Cerebellar nuclear complex (tissue), 1 donor: ENCODE measurements around the gene FIGLA.
"Not testable (repeated sequence)": the region's sequence is repeated elsewhere in the genome, so short reads cannot be mapped to it uniquely, and the experiment has no call there.

Experiments used
- DNase-seq, 2 experiments: peaks; one replicate each; lab custom pipeline; 2025; lab: John Stamatoyannopoulos, UW

Gene FIGLA

DNA sequence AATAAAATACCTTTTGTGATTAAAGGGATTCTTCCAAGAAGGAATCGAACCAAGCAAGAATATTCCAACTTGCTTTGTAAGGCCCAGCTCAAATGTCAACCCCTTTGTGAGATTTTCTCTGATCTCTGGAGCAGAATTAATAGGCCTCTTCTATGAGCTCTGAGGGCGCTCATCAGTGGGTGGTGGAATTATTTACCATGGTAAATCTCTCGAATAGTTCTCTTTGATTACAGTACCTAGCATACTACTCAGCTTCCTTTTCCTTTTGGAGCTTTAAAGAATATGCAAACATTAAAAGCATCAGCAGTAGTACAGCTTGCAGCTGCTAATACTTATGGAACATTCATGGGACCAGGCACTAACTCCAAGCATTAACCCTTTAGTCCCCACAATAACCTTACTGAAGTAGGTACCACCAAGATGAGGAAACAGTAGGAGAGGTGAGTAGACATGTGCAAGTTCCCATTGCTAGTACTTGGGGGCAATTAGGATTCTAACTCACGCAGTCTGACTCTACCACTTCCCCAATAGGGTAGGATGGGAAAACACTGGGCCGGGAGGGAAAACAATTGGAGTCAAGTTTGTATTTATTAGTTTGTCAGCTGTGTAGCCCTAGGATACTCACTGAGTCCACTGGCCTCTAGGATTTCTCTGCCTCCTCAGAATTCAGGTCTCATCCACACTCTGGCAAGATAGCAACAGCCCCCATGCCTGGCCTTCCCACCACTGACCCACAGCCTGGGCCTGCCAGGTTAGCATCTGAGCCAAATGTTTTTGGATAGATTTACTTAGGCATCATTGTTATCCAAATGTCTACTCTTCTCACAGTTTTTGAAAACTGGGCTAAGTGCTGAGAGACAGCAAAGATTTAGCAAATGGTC is 44.1 kb downstream of the FIGLA start:
- no peak for DNase-seq

- DNase-seq = no peak
Measured at GRCh38 chr2:70745276-70745825, 45.1 kb downstream of the FIGLA start.

DNA sequence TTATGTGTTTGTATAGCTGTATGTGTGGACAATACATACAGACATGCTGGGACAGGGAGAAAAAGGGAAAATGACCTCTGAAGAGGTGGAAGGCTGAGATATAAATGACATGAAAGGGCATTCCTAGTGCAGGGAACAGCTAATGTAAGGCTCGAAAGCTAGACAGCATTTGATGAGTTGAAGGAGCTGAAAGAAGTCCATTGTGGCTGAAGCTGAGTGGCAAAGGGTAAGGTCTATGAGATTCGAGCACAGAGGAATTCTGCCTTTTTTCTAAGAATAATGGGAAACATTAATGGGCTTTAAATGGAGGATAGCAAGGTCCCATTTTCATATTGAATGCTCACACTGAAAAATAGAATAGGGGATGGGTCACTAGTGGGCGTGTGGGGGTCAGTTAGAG is 46.0 kb downstream of the FIGLA start:
- DNase-seq = no peak

- DNase-seq = no peak
Measured at GRCh38 chr2:70743677-70744076, 46.8 kb downstream of the FIGLA start.

DNA sequence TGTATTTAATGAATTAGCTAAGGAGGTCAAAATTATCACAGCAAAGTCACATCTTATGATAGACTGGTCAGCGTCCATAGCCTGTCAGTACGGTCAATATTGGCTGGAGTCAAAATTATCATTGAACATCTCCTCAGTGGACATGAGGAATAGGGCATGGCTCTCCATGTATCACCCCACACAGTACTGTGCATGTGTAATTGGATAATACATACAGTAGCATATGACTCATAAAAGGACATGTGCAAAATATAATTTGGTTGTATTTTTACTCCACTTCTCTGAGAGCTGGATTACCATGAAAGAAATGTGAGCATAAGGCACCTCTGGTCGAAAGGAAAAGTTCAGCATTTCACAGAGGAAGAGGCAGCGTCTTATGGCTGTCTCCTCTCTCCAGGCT is 47.4 kb downstream of the FIGLA start:
- DNase-seq = no peak

GRCh38 chr2:70739492-70739891 is 51.0 kb downstream of the FIGLA start:
- not testable (repeated sequence) for DNase-seq

GRCh38 chr2:70738159-70738558 is 52.3 kb downstream of the FIGLA start:
- no peak for DNase-seq

- DNase-seq = no peak
Measured at GRCh38 chr2:70735071-70735470, 55.4 kb downstream of the FIGLA start.

GRCh38 chr2:70733646-70734180 is 56.7 kb downstream of the FIGLA start:
- DNase-seq = peak in 1 of 2 experiments; percentile 42

DNA sequence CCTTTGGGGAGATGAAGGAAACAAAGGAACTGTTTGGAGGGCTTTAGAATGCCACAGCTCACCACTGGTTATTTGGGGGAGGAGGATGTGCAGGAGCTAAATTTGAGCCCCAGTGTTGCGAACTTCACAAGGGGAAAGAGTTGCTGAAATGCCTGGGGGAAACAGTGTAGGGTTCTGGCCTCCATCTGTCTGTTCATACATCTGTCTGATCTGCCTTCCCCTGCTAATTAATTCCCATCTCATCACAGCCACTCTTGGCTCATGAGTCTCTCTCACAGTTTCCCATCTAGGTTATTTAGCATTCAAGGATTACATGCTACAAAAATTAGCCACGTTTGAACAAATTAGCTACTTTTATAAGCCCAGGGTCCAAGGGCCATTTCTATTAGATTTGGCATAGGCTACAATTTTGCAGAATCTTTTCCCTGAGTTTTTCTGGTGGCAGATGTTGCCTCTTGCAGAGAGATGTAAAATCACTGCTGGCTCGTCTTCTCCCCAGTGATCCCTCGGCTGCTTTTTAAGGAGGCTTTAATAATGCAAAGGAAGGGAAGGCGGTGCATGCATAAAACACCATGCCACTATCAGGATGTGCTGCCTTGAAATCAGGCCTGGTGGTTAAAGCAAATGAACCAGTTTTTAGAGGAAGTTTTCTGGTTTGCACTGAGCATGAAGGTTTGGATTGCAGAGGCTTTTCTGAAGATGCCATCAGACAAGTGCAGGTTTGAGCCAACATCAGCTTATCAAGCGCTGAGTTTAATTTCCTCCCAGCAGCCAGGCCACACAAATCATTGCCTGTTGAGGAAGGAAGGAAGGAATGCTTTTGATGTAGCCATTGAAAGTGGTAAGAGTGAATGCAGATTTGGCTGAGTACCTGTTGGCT is 57.4 kb downstream of the FIGLA start:
- DNase-seq = no peak

GRCh38 chr2:70730730-70731129 is 59.7 kb downstream of the FIGLA start:
- DNase-seq = no peak

- DNase-seq = no peak
Measured at GRCh38 chr2:70729647-70730046, 60.8 kb downstream of the FIGLA start.

- DNase-seq = no peak
Measured at GRCh38 chr2:70728128-70728527, 62.3 kb downstream of the FIGLA start.
